ENCODE measurements around the gene BIN1.

DNA sequence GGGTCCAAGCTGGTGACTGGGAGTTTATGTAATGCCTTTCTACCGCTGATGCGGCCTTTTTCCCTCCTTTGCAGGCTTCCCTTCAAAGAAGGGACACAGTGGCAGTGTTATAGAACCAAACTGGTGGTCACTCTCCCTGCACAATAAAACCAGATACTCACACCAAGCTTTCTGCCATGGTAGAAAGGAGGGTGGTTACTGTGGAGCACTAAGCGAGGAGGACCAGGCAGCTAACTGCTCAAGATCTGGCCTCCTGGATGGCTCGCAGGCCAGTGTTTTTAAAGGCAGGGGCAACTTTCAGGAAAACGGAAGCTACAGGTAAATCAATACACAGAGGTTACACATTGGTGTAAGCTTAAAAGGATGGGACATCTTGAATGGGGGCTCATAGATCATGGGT, 89.4 kb downstream of the BIN1 start:
- no peak for TF ChIP-seq POLR2A (IDR thresholded peaks at IDR 0.05)
- TF ChIP-seq, protein P1, sequence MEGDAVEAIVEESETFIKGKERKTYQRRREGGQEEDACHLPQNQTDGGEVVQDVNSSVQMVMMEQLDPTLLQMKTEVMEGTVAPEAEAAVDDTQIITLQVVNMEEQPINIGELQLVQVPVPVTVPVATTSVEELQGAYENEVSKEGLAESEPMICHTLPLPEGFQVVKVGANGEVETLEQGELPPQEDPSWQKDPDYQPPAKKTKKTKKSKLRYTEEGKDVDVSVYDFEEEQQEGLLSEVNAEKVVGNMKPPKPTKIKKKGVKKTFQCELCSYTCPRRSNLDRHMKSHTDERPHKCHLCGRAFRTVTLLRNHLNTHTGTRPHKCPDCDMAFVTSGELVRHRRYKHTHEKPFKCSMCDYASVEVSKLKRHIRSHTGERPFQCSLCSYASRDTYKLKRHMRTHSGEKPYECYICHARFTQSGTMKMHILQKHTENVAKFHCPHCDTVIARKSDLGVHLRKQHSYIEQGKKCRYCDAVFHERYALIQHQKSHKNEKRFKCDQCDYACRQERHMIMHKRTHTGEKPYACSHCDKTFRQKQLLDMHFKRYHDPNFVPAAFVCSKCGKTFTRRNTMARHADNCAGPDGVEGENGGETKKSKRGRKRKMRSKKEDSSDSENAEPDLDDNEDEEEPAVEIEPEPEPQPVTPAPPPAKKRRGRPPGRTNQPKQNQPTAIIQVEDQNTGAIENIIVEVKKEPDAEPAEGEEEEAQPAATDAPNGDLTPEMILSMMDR (IDR thresholded peaks at IDR 0.05): no peak

Data from thyroid gland (tissue), 4 donors.